ENCODE measurements around the gene RMND5B.

The RMND5B gene

DNA sequence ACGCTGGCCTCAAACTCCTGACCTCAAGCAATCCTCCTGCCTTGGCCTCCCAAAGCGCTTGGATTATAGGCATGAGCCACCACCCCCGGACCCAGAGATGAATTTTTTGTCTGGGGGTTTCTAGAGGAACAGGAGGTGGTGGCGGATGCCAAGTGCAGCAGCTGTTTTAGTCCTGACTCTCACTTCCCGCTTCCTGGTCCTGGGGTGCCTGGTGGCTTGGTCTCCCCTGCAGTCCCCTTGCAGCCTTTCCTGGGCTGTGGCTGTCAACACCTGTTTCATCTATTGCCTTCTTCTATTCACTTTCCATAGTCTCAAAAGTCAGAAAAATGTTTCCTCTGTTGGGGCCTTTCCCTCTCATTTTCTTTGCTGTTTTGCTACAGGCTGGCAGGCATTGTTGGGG is 29.4 kb downstream of the RMND5B start:
- Mint-ChIP-seq H3K27ac (no peak overlapping the region), H3K36me3 (ENCODE audit: low read depth) (no peaks in the 10 kb centered on the region), H3K4me3 (no peak overlapping the region), H3K27me3 (ENCODE audit: low read depth) (peaks cover 15% of the 10 kb centered on the region), H3K4me1 (ENCODE audit: low read depth) (peaks cover 7% of the 10 kb centered on the region), H3K9me3 (no peaks in the 10 kb centered on the region)

DNA sequence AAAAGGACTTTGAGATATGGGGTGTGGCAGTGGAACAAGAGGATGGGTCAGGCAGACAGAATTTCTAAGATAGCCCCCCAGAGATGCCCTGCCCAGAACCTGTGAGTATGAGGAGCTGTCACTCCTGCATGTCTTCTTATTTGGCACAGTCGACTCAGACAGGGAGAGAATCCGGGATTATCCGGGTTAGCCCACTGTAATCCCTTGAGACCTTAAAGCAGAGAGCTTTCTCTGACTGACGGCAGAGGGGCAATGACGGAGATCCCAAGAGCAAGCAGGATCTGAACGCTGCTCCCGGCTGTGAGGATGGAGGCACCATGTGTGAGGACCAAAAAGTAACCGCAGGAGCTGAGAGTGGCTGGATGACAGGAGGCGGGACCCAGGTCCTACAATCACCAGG is 31.7 kb downstream of the RMND5B start:
- no peak overlapping the region for H3K27ac Mint-ChIP-seq
- H3K36me3 Mint-ChIP-seq (ENCODE audit: low read depth): no peaks in the 10 kb centered on the region
- H3K27me3 Mint-ChIP-seq (ENCODE audit: low read depth): peaks cover 18% of the 10 kb centered on the region
- H3K4me1 Mint-ChIP-seq (ENCODE audit: low read depth): peaks cover 7% of the 10 kb centered on the region
- H3K9me3 Mint-ChIP-seq: no peaks in the 10 kb centered on the region
- no peak overlapping the region for H3K4me3 Mint-ChIP-seq

- Mint-ChIP-seq H3K27me3 (ENCODE audit: low read depth) (peaks cover 22% of the 10 kb centered on the region), H3K4me1 (ENCODE audit: low read depth) (peaks cover 7% of the 10 kb centered on the region), H3K36me3 (ENCODE audit: low read depth) (no peaks in the 10 kb centered on the region), H3K27ac (no peak overlapping the region), H3K9me3 (no peaks in the 10 kb centered on the region), H3K4me3 (peak overlapping the region; percentile 48)
Measured at GRCh38 chr5:178163772-178164735, 33.2 kb downstream of the RMND5B start.

DNA sequence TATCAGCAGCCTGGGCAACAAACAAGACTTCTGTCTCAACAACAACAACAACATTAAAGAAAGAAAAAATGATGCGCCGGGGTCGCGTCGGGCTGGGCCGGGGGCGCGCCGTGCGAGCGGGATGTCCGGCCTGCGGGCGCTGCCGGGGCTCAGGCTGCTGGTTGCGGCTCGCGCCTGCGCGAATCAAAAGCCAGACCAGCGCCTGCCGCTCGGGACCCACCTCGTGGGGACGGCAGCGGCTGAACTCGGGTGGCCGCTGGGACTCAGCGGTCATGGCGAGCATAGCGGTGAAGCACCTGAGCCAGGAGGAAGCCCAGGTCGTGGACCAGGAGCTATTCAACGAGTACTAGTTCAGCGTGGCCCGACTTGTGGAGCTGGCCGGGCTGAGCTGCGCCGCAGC is 34.8 kb downstream of the RMND5B start:
- Mint-ChIP-seq H3K36me3 (ENCODE audit: low read depth) (no peaks in the 10 kb centered on the region), H3K4me1 (ENCODE audit: low read depth) (peaks cover 7% of the 10 kb centered on the region), H3K27me3 (ENCODE audit: low read depth) (peaks cover 28% of the 10 kb centered on the region), H3K9me3 (no peaks in the 10 kb centered on the region), H3K4me3 (no peak overlapping the region), H3K27ac (no peak overlapping the region)

DNA sequence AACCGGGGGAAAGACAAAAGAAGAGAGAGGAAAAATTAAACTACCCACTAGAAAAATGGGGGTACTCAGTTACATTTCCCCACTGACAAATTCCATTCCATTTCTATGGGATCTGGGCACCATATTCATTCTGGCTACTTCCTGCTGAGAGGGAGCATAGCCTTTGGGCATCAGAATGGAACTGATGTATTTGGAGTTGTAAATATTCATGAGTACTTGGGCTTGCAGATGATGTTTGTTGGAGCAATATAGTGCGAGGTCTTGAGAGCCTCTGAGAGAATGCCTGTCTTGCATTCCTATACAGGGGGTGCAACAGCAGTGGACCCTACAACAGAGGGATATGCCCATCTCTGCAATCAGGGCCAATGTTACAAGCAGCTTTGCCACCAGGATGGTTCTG is 39.6 kb downstream of the RMND5B start:
- no peaks in the 10 kb centered on the region for H3K9me3 Mint-ChIP-seq
- no peaks in the 10 kb centered on the region for H3K4me1 Mint-ChIP-seq (ENCODE audit: low read depth)
- H3K4me3 Mint-ChIP-seq: no peak overlapping the region
- H3K36me3 Mint-ChIP-seq (ENCODE audit: low read depth): no peaks in the 10 kb centered on the region
- H3K27ac Mint-ChIP-seq: no peak overlapping the region
- H3K27me3 Mint-ChIP-seq (ENCODE audit: low read depth): peaks cover 10% of the 10 kb centered on the region

- H3K4me3 Mint-ChIP-seq: no peak overlapping the region
- no peak overlapping the region for H3K27ac Mint-ChIP-seq
- H3K9me3 Mint-ChIP-seq: no peaks in the 10 kb centered on the region
- no peaks in the 10 kb centered on the region for H3K36me3 Mint-ChIP-seq (ENCODE audit: low read depth)
- peaks cover 3% of the 10 kb centered on the region for H3K27me3 Mint-ChIP-seq (ENCODE audit: low read depth)
- H3K4me1 Mint-ChIP-seq (ENCODE audit: low read depth): no peaks in the 10 kb centered on the region
Measured at GRCh38 chr5:178174456-178174855, 43.6 kb downstream of the RMND5B start.

- H3K27me3 Mint-ChIP-seq (ENCODE audit: low read depth): peaks cover 3% of the 10 kb centered on the region
- no peaks in the 10 kb centered on the region for H3K4me1 Mint-ChIP-seq (ENCODE audit: low read depth)
- no peak overlapping the region for H3K27ac Mint-ChIP-seq
- no peaks in the 10 kb centered on the region for H3K36me3 Mint-ChIP-seq (ENCODE audit: low read depth)
- no peaks in the 10 kb centered on the region for H3K9me3 Mint-ChIP-seq
- no peak overlapping the region for H3K4me3 Mint-ChIP-seq
Measured at GRCh38 chr5:178176791-178177190, 46.0 kb downstream of the RMND5B start.

DNA sequence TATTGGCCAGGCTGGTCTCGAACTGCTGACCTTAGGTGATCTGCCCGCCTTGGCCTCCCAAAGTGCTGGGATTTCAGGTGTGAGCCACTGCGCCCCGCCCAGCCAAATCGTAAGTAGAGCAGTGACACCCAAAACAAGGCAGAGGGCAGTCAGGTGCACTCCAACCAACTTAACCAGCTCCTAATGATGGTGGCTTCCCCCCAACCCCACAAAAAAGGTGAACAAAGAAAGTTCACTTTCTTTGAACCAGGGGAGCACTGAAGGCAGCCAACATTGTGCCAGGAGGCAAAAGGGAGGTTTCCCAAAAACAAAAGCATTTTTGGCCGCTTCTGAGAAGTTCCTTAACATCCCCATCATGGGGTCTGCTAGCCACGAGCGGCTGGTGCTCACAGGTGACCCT is 46.8 kb downstream of the RMND5B start:
- Mint-ChIP-seq H3K4me1 (ENCODE audit: low read depth) (peaks cover 7% of the 10 kb centered on the region), H3K4me3 (no peak overlapping the region), H3K9me3 (no peaks in the 10 kb centered on the region), H3K36me3 (ENCODE audit: low read depth) (no peaks in the 10 kb centered on the region), H3K27me3 (ENCODE audit: low read depth) (peaks cover 3% of the 10 kb centered on the region), H3K27ac (no peak overlapping the region)

- Mint-ChIP-seq H3K4me3 (no peak overlapping the region), H3K27me3 (ENCODE audit: low read depth) (peaks cover 3% of the 10 kb centered on the region), H3K27ac (no peak overlapping the region), H3K4me1 (ENCODE audit: low read depth) (peaks cover 7% of the 10 kb centered on the region), H3K9me3 (no peaks in the 10 kb centered on the region), H3K36me3 (ENCODE audit: low read depth) (no peaks in the 10 kb centered on the region)
Measured at GRCh38 chr5:178180141-178180863, 49.5 kb downstream of the RMND5B start.

GRCh38 chr5:178182158-178182876 is 51.5 kb downstream of the RMND5B start:
- Mint-ChIP-seq H3K27ac (no peak overlapping the region), H3K4me3 (no peak overlapping the region), H3K36me3 (ENCODE audit: low read depth) (no peaks in the 10 kb centered on the region)

GRCh38 chr5:178186427-178186826 is 55.6 kb downstream of the RMND5B start:
- Mint-ChIP-seq H3K27ac (no peak overlapping the region), H3K27me3 (ENCODE audit: low read depth) (peaks cover 12% of the 10 kb centered on the region), H3K36me3 (ENCODE audit: low read depth) (no peaks in the 10 kb centered on the region), H3K4me1 (ENCODE audit: low read depth) (peaks cover 7% of the 10 kb centered on the region), H3K9me3 (no peaks in the 10 kb centered on the region), H3K4me3 (no peak overlapping the region)

More at GRCh38 chr5:178182158-178182876, 51.5 kb downstream of the RMND5B start:
- Mint-ChIP-seq H3K27me3 (ENCODE audit: low read depth) (peaks cover 3% of the 10 kb centered on the region), H3K4me1 (ENCODE audit: low read depth) (peaks cover 7% of the 10 kb centered on the region), H3K9me3 (no peaks in the 10 kb centered on the region)

GRCh38 chr5:178187014-178187413 is 56.2 kb downstream of the RMND5B start, which contains the start of gene GMCL2:
Gene GMCL2, minus strand, starts transcription at chr5:178187371. Its CDS starts 72 bp downstream, at chr5:178187299.
- H3K9me3 Mint-ChIP-seq: no peaks in the 10 kb centered on the region
- no peak within 1 kb of the TSS for H3K4me3 Mint-ChIP-seq
- H3K27me3 Mint-ChIP-seq (ENCODE audit: low read depth): peaks cover 14% of the 10 kb centered on the region
- H3K4me1 Mint-ChIP-seq (ENCODE audit: low read depth): peaks cover 6% of the 10 kb centered on the region
- no peak within 1 kb of the TSS for H3K27ac Mint-ChIP-seq
- H3K36me3 Mint-ChIP-seq (ENCODE audit: low read depth): no peaks in the 10 kb centered on the region

DNA sequence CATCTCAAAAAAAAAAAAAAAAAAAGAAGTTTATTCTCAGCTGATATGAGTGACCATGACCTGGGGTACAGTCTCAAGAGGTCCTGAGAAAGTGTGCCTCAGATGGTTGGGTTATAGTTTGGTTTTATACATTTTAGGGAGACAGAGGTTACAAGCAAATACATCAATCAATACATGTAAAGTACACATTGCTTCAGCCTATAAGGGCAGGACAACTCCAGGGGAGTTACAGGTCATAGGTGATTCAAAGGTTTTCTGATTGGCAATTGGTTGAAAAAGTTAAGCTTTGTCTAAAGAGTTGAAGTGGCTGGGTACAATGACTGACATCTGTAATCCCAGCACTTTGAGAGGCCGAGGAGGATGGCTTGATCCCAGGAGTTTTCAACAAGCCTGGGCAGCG is 58.6 kb downstream of the RMND5B start:
- peaks cover 14% of the 10 kb centered on the region for H3K4me1 Mint-ChIP-seq (ENCODE audit: low read depth)
- H3K27ac Mint-ChIP-seq: no peak overlapping the region
- peaks cover 34% of the 10 kb centered on the region for H3K27me3 Mint-ChIP-seq (ENCODE audit: low read depth)
- no peaks in the 10 kb centered on the region for H3K36me3 Mint-ChIP-seq (ENCODE audit: low read depth)
- H3K9me3 Mint-ChIP-seq: no peaks in the 10 kb centered on the region
- no peak overlapping the region for H3K4me3 Mint-ChIP-seq

- H3K27me3 Mint-ChIP-seq (ENCODE audit: low read depth): peaks cover 42% of the 10 kb centered on the region
- H3K4me3 Mint-ChIP-seq: no peak overlapping the region
- peaks cover 14% of the 10 kb centered on the region for H3K4me1 Mint-ChIP-seq (ENCODE audit: low read depth)
- no peaks in the 10 kb centered on the region for H3K36me3 Mint-ChIP-seq (ENCODE audit: low read depth)
- H3K27ac Mint-ChIP-seq: no peak overlapping the region
- no peaks in the 10 kb centered on the region for H3K9me3 Mint-ChIP-seq
Measured at GRCh38 chr5:178191661-178192060, 60.8 kb downstream of the RMND5B start.

Data from T-helper 1 cell treated with Interleukin-12 subunit alpha and Interleukin-12 subunit beta and Interleukin-4 antibody, amounts not matched to agents 30 μg/mL and 1 μg/mL, for 36 hours (primary cell).